ENCODE data around the gene CIT.
"Not testable (repeated sequence)": the region's sequence is repeated elsewhere in the genome, so short reads cannot be mapped to it uniquely, and the experiment has no call there.

The CIT gene, protein sequence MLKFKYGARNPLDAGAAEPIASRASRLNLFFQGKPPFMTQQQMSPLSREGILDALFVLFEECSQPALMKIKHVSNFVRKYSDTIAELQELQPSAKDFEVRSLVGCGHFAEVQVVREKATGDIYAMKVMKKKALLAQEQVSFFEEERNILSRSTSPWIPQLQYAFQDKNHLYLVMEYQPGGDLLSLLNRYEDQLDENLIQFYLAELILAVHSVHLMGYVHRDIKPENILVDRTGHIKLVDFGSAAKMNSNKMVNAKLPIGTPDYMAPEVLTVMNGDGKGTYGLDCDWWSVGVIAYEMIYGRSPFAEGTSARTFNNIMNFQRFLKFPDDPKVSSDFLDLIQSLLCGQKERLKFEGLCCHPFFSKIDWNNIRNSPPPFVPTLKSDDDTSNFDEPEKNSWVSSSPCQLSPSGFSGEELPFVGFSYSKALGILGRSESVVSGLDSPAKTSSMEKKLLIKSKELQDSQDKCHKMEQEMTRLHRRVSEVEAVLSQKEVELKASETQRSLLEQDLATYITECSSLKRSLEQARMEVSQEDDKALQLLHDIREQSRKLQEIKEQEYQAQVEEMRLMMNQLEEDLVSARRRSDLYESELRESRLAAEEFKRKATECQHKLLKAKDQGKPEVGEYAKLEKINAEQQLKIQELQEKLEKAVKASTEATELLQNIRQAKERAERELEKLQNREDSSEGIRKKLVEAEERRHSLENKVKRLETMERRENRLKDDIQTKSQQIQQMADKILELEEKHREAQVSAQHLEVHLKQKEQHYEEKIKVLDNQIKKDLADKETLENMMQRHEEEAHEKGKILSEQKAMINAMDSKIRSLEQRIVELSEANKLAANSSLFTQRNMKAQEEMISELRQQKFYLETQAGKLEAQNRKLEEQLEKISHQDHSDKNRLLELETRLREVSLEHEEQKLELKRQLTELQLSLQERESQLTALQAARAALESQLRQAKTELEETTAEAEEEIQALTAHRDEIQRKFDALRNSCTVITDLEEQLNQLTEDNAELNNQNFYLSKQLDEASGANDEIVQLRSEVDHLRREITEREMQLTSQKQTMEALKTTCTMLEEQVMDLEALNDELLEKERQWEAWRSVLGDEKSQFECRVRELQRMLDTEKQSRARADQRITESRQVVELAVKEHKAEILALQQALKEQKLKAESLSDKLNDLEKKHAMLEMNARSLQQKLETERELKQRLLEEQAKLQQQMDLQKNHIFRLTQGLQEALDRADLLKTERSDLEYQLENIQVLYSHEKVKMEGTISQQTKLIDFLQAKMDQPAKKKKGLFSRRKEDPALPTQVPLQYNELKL (N-terminal part only)

DNA sequence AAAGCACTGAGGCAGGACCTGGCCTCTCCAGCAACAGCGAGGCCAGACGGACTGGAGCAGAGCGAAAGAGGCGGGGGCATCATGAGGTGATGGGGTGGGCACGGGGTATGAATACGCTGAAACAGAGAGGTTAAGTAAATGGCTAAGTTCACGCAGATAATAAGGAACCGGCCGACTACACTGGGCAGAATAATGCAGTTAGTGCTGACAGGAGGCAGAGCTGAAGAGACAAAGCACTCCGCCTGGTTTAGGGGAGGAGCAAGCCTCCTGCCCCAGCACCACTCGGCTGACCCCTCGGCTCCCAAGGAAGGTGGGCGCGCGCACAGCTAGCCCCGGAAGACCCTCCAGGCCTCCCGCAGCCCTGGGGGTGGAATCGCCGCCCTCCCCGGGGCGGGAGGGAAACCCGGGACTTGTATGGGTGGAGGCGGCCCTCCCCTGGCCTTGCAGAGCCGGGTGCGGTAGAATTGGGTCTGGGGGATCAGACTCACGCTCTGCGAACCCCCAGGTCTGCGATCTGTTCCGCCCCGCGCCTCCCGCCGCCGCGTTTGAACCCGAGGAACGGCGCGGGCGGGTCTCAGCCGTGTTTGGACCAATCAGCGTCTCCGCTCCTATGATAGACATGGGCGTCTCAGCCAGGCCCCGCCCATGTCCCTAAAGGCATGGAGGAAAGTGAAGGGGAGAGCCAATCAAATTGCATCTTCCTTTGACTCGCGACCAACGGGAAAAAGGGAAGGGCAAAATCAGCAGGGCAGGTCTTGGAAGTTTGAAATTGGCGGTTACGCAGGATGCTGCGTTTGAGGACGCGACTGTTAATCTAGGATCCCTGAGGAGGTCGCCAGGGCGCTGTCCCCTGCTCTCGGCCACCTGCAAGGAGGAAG lies at the start of gene CIT:
Gene CIT, minus strand, starts transcription at position 560 of the 878 bp plus-strand sequence. CDS start 1,152 bp downstream, outside the sequence.
- peak; percentile 95 for DNase-seq

GRCh38 chr12:119925269-119925668 lies 48.1 kb upstream of the CIT start:
- no peak for DNase-seq

- DNase-seq, result no peak
These were observed 42.9 kb upstream of the CIT start for GRCh38 chr12:119920064-119920463.

GRCh38 chr12:119915894-119916510 lies 38.9 kb upstream of the CIT start:
- DNase-seq, result no peak

GRCh38 chr12:119914666-119915065 lies 37.5 kb upstream of the CIT start:
- peak; percentile 17 for DNase-seq

DNA sequence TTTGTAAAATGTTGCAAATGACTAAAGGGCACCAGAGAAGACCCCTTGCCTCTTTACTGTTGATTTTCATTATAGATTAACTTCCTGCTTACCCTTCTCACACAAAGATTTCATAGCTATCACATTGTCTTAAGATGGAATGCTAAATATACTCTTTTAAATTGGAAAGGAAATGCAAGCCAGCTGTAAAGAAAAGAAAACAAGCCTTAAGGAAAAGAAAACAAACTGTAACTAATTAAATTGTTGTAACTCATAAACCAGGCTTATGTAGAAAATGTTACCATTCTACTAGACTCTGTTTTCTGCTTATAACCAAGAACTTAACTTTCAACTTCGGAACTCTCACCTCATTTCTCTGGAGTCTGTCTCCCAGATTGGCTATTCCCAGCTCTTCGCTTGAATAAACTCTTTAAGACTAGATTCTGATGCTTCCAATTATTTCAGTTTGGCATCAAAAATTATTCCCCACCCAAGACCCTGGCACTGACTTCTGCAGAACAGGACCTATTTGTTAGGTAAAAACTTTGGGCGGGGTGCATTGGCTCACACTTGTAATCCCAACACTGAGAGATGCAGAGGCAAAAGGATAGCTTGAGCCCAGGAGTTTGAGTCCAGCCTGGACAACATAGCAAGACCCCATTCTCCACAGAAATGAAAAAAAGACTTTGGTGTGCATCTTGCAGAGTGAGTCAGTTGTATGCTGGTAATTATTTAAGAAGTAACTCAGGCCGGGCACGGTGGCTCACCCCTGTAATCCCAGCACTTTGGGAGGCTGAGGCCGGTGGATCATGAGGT lies 36.6 kb upstream of the CIT start:
- DNase-seq, result no peak

DNA sequence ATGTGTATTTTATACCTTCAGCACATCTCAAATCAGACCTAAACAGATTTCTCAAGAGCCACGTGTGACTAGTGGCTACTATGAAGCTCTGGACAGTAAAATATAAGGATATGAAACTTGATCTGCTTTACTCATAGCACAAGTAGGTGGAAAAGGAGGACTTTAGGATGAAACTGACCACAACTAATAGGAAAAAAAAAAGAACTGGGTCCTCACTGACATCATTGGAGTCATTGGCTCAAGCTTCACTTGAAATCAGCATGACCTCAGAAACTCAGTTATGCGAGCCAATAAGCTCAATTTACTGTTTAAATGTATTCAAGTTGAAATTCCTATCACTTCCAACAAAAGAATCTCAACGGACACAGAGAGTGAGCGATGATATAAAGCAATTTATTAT lies 34.1 kb upstream of the CIT start:
- peak; percentile 69 for DNase-seq

DNA sequence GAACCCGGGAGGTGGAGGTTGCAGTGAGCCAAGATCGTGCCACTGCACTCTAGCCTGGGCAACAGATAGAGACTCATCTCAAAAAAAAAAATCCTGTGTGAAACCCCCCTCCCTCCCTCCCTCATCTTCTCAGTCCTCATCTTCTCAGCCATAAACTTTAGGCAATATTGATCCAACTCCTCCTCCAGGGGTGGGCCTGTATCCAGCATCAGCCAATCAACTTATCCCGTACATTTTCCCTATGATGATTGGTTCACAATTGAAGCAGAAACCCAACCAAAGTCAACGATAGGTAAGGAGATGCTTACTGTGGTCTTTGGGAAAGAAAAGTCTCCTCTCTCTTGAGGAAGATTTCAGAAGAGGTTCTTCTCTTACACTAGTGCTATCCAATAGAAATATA lies 33.5 kb upstream of the CIT start:
- no peak for DNase-seq

GRCh38 chr12:119902084-119902509 lies 25.0 kb upstream of the CIT start:
- peak; percentile 52 for DNase-seq

GRCh38 chr12:119901670-119902069 lies 24.6 kb upstream of the CIT start:
- DNase-seq, result no peak

DNA sequence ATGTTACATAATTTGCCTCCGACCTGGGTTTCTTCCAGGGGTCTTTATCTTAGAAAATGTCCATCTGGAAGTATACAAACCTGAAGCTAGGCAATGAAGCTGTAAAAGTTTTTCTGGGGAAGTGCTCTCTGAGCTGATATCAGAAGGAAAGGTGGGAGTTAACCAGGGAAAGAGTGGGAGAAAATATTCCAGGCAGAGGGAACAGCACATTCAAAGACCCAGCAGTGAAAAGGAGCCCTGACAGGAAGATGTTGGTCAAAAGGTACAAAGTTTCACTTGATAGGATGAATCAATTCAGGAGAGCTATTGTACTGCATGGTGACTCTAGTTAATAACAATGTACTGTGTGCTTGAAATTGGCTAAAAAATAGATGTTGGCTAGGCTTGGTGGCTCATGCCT lies 17.8 kb upstream of the CIT start:
- no peak for DNase-seq

GRCh38 chr12:119892611-119893010 lies 15.5 kb upstream of the CIT start:
- DNase-seq, result not testable (repeated sequence)

- no peak for DNase-seq
These were observed 8.4 kb upstream of the CIT start for GRCh38 chr12:119885549-119885948.

DNA sequence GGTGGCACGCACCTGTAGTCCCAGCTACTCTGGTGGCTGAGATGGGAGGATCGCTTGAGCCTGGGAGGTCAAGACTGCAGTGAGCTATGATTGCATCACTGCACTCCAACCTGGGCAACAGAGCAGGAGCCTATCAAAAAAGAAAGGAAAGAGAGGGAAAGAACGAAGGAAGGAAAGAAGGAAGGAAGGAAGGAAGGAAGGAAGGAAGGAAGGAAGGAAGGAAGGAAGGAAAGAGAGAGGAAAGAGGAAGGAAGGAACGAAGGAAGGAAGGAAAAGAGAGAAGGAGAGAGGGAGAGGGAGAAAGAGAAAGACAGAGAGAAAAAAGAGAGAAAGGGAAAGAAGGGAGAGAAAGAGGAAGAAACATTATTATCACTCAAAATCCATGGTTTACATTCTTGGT lies 6.7 kb upstream of the CIT start:
- not testable (repeated sequence) for DNase-seq

GRCh38 chr12:119883237-119883636 lies 6.1 kb upstream of the CIT start:
- DNase-seq, result no peak

DNA sequence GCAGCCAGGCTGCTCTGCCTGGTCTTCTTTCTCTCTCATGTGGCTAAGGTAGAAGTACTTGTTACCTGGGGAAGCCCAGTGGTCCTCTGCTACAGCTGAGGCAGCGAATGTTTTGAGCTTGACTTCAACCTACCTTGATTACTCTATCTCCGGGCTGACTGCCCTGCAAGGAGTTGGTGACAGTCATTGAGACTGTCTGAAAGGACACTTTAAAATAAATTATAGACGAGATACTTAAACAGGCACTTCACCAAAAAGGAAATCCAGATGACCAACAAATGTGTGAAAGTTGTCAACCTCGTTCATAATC lies 474 bp upstream of the CIT start:
- no peak for DNase-seq

DNA sequence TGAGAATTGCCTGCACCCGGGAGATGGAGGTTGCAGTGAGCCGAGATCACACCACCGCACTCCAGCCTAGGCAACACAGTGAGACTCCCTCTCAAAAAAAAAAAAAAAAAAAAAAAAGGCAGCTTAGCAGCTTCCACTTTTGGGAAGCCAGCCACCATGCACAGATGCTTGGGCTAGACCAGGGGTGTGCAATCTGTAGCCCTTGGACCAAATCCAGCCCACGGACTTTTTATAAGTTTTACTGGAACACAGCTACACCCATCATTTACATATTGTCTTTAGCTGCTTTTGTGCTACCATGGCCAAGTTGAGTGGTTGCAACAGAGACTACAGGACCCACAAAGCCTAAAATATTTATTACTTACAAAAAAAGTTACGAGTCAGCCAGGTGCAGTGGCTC lies 6.7 kb downstream of the CIT start:
- peak; percentile 24 for DNase-seq

DNA sequence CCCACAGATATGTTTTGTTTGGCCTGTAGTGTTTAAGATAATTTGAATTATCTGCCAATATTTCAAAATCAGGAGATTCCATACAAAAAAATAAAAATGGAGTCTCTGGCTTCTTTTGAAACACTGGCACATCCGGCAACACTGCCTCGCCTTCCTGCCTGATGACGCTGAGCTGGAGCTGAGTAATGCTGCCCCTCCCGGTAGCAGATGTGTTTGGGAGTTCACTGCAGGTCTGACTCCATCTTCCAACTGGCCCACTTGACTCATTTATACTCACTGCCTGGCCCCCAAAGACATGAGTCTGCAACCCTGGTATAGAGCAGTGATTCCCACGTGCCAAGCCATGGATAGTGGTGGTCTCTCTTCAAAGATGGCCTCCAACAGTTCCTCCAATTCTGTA lies 7.4 kb downstream of the CIT start:
- DNase-seq, result peak; percentile 85

DNA sequence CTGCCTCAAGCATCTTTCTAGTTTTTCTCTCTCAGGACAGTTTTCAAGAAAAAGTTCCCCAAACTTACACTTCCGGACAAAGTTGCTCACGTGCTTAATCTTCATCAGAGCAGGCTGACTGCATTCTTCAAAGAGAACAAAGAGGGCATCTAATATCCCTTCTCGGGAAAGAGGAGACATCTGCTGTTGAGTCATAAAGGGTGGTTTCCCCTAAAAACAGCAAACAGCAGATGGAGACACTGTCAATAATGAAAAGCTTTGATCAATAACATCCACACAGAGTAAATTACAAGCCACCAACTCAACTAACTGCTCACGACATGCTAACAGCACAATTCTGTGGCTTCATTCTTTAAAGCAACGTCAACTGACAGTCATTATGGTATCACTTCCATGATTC lies 8.1 kb downstream of the CIT start:
- DNase-seq, result peak; percentile 51

GRCh38 chr12:119864591-119864990 lies 12.5 kb downstream of the CIT start:
- no peak for DNase-seq

GRCh38 chr12:119859241-119859640 lies 17.9 kb downstream of the CIT start:
- DNase-seq, result no peak

Measured in fibroblast of upper back skin (primary cell).